Measurements from ENCODE around the gene LDLRAD3. TPM values are rescaled to one million over a fixed set of nuclear protein-coding genes. Genes with fewer than 3 reads are reported as not detected.

The LDLRAD3 gene
- total and polyA plus RNA-seq, 3 experiments from 2014 or later = 0.09 to 0.44 TPM; not detected in 1

DNA sequence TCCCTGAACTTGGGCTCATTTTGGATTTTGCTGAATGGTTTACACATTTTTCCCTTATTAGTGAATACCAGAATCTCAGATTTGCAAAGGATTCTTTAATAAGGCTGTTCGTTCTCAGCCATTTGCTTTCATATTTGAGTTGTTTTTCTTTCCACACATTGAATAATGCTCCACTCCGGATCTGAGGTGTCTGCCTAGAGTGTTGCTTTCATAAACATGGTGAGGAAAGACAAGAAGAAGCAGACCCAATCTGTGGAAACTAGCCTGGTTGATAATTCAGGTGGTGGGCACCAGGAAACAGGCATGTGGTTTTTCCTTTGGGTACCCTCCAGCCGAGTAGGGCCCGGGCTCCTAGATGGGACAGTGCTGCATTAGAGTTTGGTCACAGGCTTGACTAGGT is 35.0 kb downstream of the LDLRAD3 start:
- H3K36me3 Mint-ChIP-seq = no peaks in the 10 kb centered on the region
- H3K27me3 Mint-ChIP-seq = peaks cover 7 to 14% of the 10 kb centered on the region in 2 donors
- Histone ChIP-seq H3K9me3 (ENCODE audit: low read length) (no peaks in the 10 kb centered on the region), H3K27ac (ENCODE audit: low read depth, low read length) (no peak overlapping the region), H3K4me3 (ENCODE audit: low read length) (no peak overlapping the region), H3K4me1 (ENCODE audit: insufficient read depth, low read length) (no peaks in the 10 kb centered on the region), H3K36me3 (ENCODE audit: insufficient read depth, low read length) (no peaks in the 10 kb centered on the region), H3K27me3 (ENCODE audit: insufficient read depth, low read length, poor library complexity, severe bottlenecking) (no peaks in the 10 kb centered on the region)
- no peaks in the 10 kb centered on the region for H3K4me1 Mint-ChIP-seq
- H3K4me3 Mint-ChIP-seq = no peak overlapping the region
- H3K9me3 Mint-ChIP-seq = peaks cover 0 to 4% (median 0%) of the 10 kb centered on the region in 5 donors
- ChIA-PET POLR2A (no interaction called here), CTCF (no interaction called here)
- DNase-seq = no peak
- H3K27ac Mint-ChIP-seq = no peak overlapping the region

GRCh38 chr11:35980686-35981390 is 37.0 kb downstream of the LDLRAD3 start:
- Histone ChIP-seq H3K27ac (ENCODE audit: low read depth, low read length) (no peak overlapping the region), H3K9me3 (ENCODE audit: low read length) (no peaks in the 10 kb centered on the region), H3K36me3 (ENCODE audit: insufficient read depth, low read length) (no peaks in the 10 kb centered on the region), H3K4me3 (ENCODE audit: low read length) (no peak overlapping the region), H3K4me1 (ENCODE audit: insufficient read depth, low read length) (no peaks in the 10 kb centered on the region), H3K27me3 (ENCODE audit: insufficient read depth, low read length, poor library complexity, severe bottlenecking) (no peaks in the 10 kb centered on the region)
- Mint-ChIP-seq H3K4me3 (no peak overlapping the region), H3K4me1 (no peaks in the 10 kb centered on the region), H3K27ac (no peak overlapping the region), H3K36me3 (no peaks in the 10 kb centered on the region), H3K9me3 (peaks cover 0 to 3% (median 0%) of the 10 kb centered on the region in 5 donors), H3K27me3 (peaks cover 7 to 17% of the 10 kb centered on the region in 2 donors)
- DNase-seq = no peak
- ChIA-PET CTCF (no interaction called here), POLR2A (no interaction called here)

GRCh38 chr11:35981581-35981980 is 37.7 kb downstream of the LDLRAD3 start:
- Histone ChIP-seq H3K9me3 (ENCODE audit: low read length) (no peaks in the 10 kb centered on the region), H3K27me3 (ENCODE audit: insufficient read depth, low read length, poor library complexity, severe bottlenecking) (no peaks in the 10 kb centered on the region), H3K27ac (ENCODE audit: low read depth, low read length) (no peak overlapping the region), H3K4me3 (ENCODE audit: low read length) (no peak overlapping the region), H3K36me3 (ENCODE audit: insufficient read depth, low read length) (no peaks in the 10 kb centered on the region), H3K4me1 (ENCODE audit: insufficient read depth, low read length) (no peaks in the 10 kb centered on the region)
- peaks cover 0 to under 1% (median 0%) of the 10 kb centered on the region in 5 donors for H3K9me3 Mint-ChIP-seq
- no peaks in the 10 kb centered on the region for H3K4me1 Mint-ChIP-seq
- ChIA-PET CTCF (no interaction called here), POLR2A (no interaction called here)
- no peak overlapping the region for H3K4me3 Mint-ChIP-seq
- no peak for DNase-seq
- no peaks in the 10 kb centered on the region for H3K36me3 Mint-ChIP-seq
- no peak overlapping the region for H3K27ac Mint-ChIP-seq
- peaks cover 6 to 10% of the 10 kb centered on the region in 2 donors for H3K27me3 Mint-ChIP-seq

DNA sequence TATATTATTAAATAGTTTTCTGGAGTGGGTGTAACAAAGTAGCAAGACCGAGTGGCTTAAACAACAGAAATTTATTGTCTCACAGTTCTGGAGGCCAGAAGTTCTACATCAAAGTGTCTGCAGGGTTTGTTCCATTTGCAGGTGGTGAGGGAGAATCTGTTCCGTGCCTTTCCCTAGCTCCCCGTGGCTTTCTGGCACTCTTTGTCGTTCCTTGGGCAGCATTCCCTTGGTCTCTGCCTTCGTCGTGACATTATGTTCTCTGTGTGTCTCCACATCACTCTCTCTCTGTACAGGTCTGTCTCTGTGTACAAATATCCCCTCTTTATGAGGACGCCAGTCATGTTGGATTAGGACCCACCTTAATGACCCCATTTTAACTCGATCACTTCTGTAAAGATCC is 38.2 kb downstream of the LDLRAD3 start:
- H3K9me3 Mint-ChIP-seq = no peaks in the 10 kb centered on the region
- Histone ChIP-seq H3K9me3 (ENCODE audit: low read length) (no peaks in the 10 kb centered on the region), H3K27me3 (ENCODE audit: insufficient read depth, low read length, poor library complexity, severe bottlenecking) (no peaks in the 10 kb centered on the region), H3K36me3 (ENCODE audit: insufficient read depth, low read length) (no peaks in the 10 kb centered on the region), H3K4me3 (ENCODE audit: low read length) (no peak overlapping the region), H3K27ac (ENCODE audit: low read depth, low read length) (no peak overlapping the region), H3K4me1 (ENCODE audit: insufficient read depth, low read length) (no peaks in the 10 kb centered on the region)
- no peak for DNase-seq
- H3K36me3 Mint-ChIP-seq = no peaks in the 10 kb centered on the region
- H3K4me3 Mint-ChIP-seq = no peak overlapping the region
- H3K27ac Mint-ChIP-seq = no peak overlapping the region
- peaks cover 4 to 8% of the 10 kb centered on the region in 2 donors for H3K27me3 Mint-ChIP-seq
- CTCF ChIA-PET = no interaction called here
- POLR2A ChIA-PET = no interaction called here
- H3K4me1 Mint-ChIP-seq = no peaks in the 10 kb centered on the region

DNA sequence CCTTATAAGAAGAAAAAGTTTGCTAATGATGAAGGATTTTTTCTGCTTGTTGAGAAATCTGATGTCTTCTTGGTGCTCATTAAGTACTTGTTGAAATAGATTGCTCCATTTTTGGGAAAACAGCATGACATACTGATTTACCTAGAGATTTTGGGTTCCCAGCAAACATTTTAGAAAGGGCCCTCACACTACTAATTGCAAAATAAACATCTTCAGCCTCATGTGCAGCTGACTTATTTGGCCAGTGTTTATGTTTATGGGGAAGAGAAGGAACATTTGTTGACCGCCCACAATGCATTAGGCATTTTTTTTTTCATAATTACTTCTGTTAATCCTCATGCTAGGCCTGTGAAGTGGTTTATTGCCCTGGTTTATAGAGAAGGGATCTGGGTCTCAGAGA is 40.1 kb downstream of the LDLRAD3 start:
- peaks cover 2 to 3% of the 10 kb centered on the region in 2 donors for H3K27me3 Mint-ChIP-seq

GRCh38 chr11:35986947-35987346 is 43.1 kb downstream of the LDLRAD3 start:
- Mint-ChIP-seq H3K27ac (no peak overlapping the region), H3K36me3 (no peaks in the 10 kb centered on the region), H3K4me3 (no peak overlapping the region), H3K9me3 (peaks cover 0 to 1% (median 0%) of the 10 kb centered on the region in 5 donors), H3K4me1 (no peaks in the 10 kb centered on the region), H3K27me3 (peaks cover 5 to 13% of the 10 kb centered on the region in 2 donors)
- CTCF ChIA-PET = no interaction called here
- H3K27ac ChIP-seq (ENCODE audit: low read depth, low read length) = no peak overlapping the region
- no peaks in the 10 kb centered on the region for H3K9me3 ChIP-seq (ENCODE audit: low read length)
- POLR2A ChIA-PET = no interaction called here
- no peaks in the 10 kb centered on the region for H3K27me3 ChIP-seq (ENCODE audit: insufficient read depth, low read length, poor library complexity, severe bottlenecking)
- no peak for DNase-seq
- no peaks in the 10 kb centered on the region for H3K4me1 ChIP-seq (ENCODE audit: insufficient read depth, low read length)
- H3K36me3 ChIP-seq (ENCODE audit: insufficient read depth, low read length) = no peaks in the 10 kb centered on the region
- no peak overlapping the region for H3K4me3 ChIP-seq (ENCODE audit: low read length)

More for the DNA sequence above, 40.1 kb downstream of the LDLRAD3 start:
- POLR2A ChIA-PET = no interaction called here
- Histone ChIP-seq H3K9me3 (ENCODE audit: low read length) (no peaks in the 10 kb centered on the region), H3K36me3 (ENCODE audit: insufficient read depth, low read length) (no peaks in the 10 kb centered on the region), H3K27me3 (ENCODE audit: insufficient read depth, low read length, poor library complexity, severe bottlenecking) (no peaks in the 10 kb centered on the region), H3K4me1 (ENCODE audit: insufficient read depth, low read length) (no peaks in the 10 kb centered on the region), H3K4me3 (ENCODE audit: low read length) (no peak overlapping the region), H3K27ac (ENCODE audit: low read depth, low read length) (no peak overlapping the region)
- H3K36me3 Mint-ChIP-seq = no peaks in the 10 kb centered on the region
- H3K9me3 Mint-ChIP-seq = peaks cover 0 to 1% (median 0%) of the 10 kb centered on the region in 5 donors
- H3K27ac Mint-ChIP-seq = no peak overlapping the region
- DNase-seq = no peak
- H3K4me3 Mint-ChIP-seq = no peak overlapping the region
- H3K4me1 Mint-ChIP-seq = no peaks in the 10 kb centered on the region
- CTCF ChIA-PET = no interaction called here

- Histone ChIP-seq H3K9me3 (ENCODE audit: low read length) (no peaks in the 10 kb centered on the region), H3K4me1 (ENCODE audit: insufficient read depth, low read length) (no peaks in the 10 kb centered on the region), H3K27me3 (ENCODE audit: insufficient read depth, low read length, poor library complexity, severe bottlenecking) (no peaks in the 10 kb centered on the region), H3K36me3 (ENCODE audit: insufficient read depth, low read length) (no peaks in the 10 kb centered on the region), H3K4me3 (ENCODE audit: low read length) (no peak overlapping the region), H3K27ac (ENCODE audit: low read depth, low read length) (no peak overlapping the region)
- Mint-ChIP-seq H3K4me3 (no peak overlapping the region), H3K4me1 (no peaks in the 10 kb centered on the region), H3K9me3 (peaks cover 0 to 1% (median 0%) of the 10 kb centered on the region in 5 donors), H3K27me3 (peaks cover 6 to 27% of the 10 kb centered on the region in 2 donors), H3K36me3 (no peaks in the 10 kb centered on the region), H3K27ac (no peak overlapping the region)
- ChIA-PET CTCF (no interaction called here), POLR2A (no interaction called here)
- no peak for DNase-seq
These were observed 46.3 kb downstream of the LDLRAD3 start for GRCh38 chr11:35990170-35990569.

GRCh38 chr11:35990816-35991215 is 47.0 kb downstream of the LDLRAD3 start:
- Histone ChIP-seq H3K4me1 (ENCODE audit: insufficient read depth, low read length) (no peaks in the 10 kb centered on the region), H3K27ac (ENCODE audit: low read depth, low read length) (no peak overlapping the region), H3K4me3 (ENCODE audit: low read length) (no peak overlapping the region), H3K36me3 (ENCODE audit: insufficient read depth, low read length) (no peaks in the 10 kb centered on the region), H3K9me3 (ENCODE audit: low read length) (no peaks in the 10 kb centered on the region), H3K27me3 (ENCODE audit: insufficient read depth, low read length, poor library complexity, severe bottlenecking) (no peaks in the 10 kb centered on the region)
- POLR2A ChIA-PET = no interaction called here
- Mint-ChIP-seq H3K9me3 (peaks cover 0 to 1% (median 0%) of the 10 kb centered on the region in 5 donors), H3K27me3 (peaks cover 6 to 26% of the 10 kb centered on the region in 2 donors), H3K4me3 (no peak overlapping the region), H3K27ac (no peak overlapping the region), H3K4me1 (no peaks in the 10 kb centered on the region), H3K36me3 (no peaks in the 10 kb centered on the region)
- DNase-seq = no peak
- CTCF ChIA-PET = no interaction called here
